Measurements from ENCODE around the gene ABCC11.
"Not testable (repeated sequence)": the region's sequence is repeated elsewhere in the genome, so short reads cannot be mapped to it uniquely, and the experiment has no call there.

The ABCC11 gene

GRCh38 chr16:48176635-48177408 lies 70.5 kb downstream of the ABCC11 start:
- no peak overlapping the region for H3K4me3 ChIP-seq (ENCODE audit: low read depth, low read length)
- DNase-seq (ENCODE audit: low read depth), result no peak
- TF ChIP-seq CTCF (IDR thresholded peaks at IDR 0.05; ENCODE audit: insufficient read depth, low read depth, low read length, missing control alignments), result no peak

GRCh38 chr16:48173889-48174288 lies 73.5 kb downstream of the ABCC11 start:
- no peak overlapping the region for H3K4me3 ChIP-seq (ENCODE audit: low read depth, low read length)
- no peak for TF ChIP-seq CTCF (IDR thresholded peaks at IDR 0.05; ENCODE audit: insufficient read depth, low read depth, low read length, missing control alignments)
- DNase-seq (ENCODE audit: low read depth), result no peak

GRCh38 chr16:48172682-48173081 lies 74.7 kb downstream of the ABCC11 start:
- no peak for DNase-seq (ENCODE audit: low read depth)
- no peak overlapping the region for H3K4me3 ChIP-seq (ENCODE audit: low read depth, low read length)
- no peak for TF ChIP-seq CTCF (IDR thresholded peaks at IDR 0.05; ENCODE audit: insufficient read depth, low read depth, low read length, missing control alignments)

- no peak for DNase-seq (ENCODE audit: low read depth)
- no peak for TF ChIP-seq CTCF (IDR thresholded peaks at IDR 0.05; ENCODE audit: insufficient read depth, low read depth, low read length, missing control alignments)
- no peak overlapping the region for H3K4me3 ChIP-seq (ENCODE audit: low read depth, low read length)
These were observed 77.4 kb downstream of the ABCC11 start for GRCh38 chr16:48169896-48170295.

- no peak overlapping the region for H3K4me3 ChIP-seq (ENCODE audit: low read depth, low read length)
- no peak for DNase-seq (ENCODE audit: low read depth)
- TF ChIP-seq CTCF (IDR thresholded peaks at IDR 0.05; ENCODE audit: insufficient read depth, low read depth, low read length, missing control alignments), result no peak
These were observed 79.3 kb downstream of the ABCC11 start for GRCh38 chr16:48168075-48168474.

GRCh38 chr16:48166617-48167016 lies 80.7 kb downstream of the ABCC11 start:
- H3K4me3 ChIP-seq (ENCODE audit: low read depth, low read length); DNase-seq (ENCODE audit: low read depth): not testable (repeated sequence)

- peak; percentile 43 for DNase-seq (ENCODE audit: low read depth)
- no peak overlapping the region for H3K4me3 ChIP-seq (ENCODE audit: low read depth, low read length)
- no peak for TF ChIP-seq CTCF (IDR thresholded peaks at IDR 0.05; ENCODE audit: insufficient read depth, low read depth, low read length, missing control alignments)
These were observed 81.3 kb downstream of the ABCC11 start for GRCh38 chr16:48165961-48166578.

Measured in GM12865 (cell line).